Measurements from ENCODE around the gene KCNS3.

- TF ChIP-seq LEF1 (IDR thresholded peaks at IDR 0.05; ENCODE audit: borderline replicate concordance) (no peak), HDGF (IDR thresholded peaks at IDR 0.05; ENCODE audit: borderline replicate concordance) (no peak), SP1 (IDR thresholded peaks at IDR 0.05) (no peak), BHLHE40 (IDR thresholded peaks at IDR 0.05; ENCODE audit: borderline replicate concordance) (no peak), PKNOX1 (IDR thresholded peaks at IDR 0.05) (no peak), FOXK2 (IDR thresholded peaks at IDR 0.05) (no peak), ARNT (IDR thresholded peaks at IDR 0.05) (no peak), FOXA1 (IDR thresholded peaks at IDR 0.05) (no peak), NFRKB (IDR thresholded peaks at IDR 0.05) (no peak), L3MBTL2 (conservative IDR thresholded peaks at IDR 0.05) (no peak), SUZ12 (IDR thresholded peaks at IDR 0.05) (no peak), TARDBP (IDR thresholded peaks at IDR 0.05) (no peak), ELF4 (IDR thresholded peaks at IDR 0.05) (no peak), FOXM1 (IDR thresholded peaks at IDR 0.05; ENCODE audit: borderline replicate concordance) (no peak)
These were observed 101.2 kb downstream of the KCNS3 start for GRCh38 chr2:17979707-17980106.

Measured in HEK293T (cell line).